Hepatocyte (in vitro differentiated cells): ENCODE data around the gene SEPTIN11.

Experiments used
- CTCF ChIP-seq: fragments of 200-600 bp; sonication (generic); IDR thresholded peaks from 2 replicates; pipeline ENCODE4 v1.5.1; 2016; ENCODE audit warnings: antibody characterized with exemption, mild to moderate bottlenecking; ENCODE audit not compliant: poor library complexity
- EZH2 ChIP-seq: fragments of 200-600 bp; sonication (generic); IDR thresholded peaks from 2 replicates; pipeline ENCODE4 v1.6.1; 2016; ENCODE audit warnings: antibody characterized with exemption, mild to moderate bottlenecking, borderline replicate concordance

- TF ChIP-seq CTCF (no peak), EZH2 (no peak)
Measured at GRCh38 chr4:76952071-76952470, 2.5 kb downstream of the SEPTIN11 start.
